PC-3 (cell line): ENCODE data around the gene IGF2BP2. TPM values are rescaled to one million over a fixed set of nuclear protein-coding genes. Genes with fewer than 3 reads are reported as not detected.

Experiments used
- ATAC-seq: fragments of 200-7000 bp; cut with Tn5 transposase; 2 replicates; pipeline ENCODE4 v1.9.1; 2020; ENCODE audit warnings: mild to moderate bottlenecking, moderate library complexity
- BruUV-seq: library from RNA; stranded (reverse); fragments of 400-500 nt; replicated peaks from 2 replicates; lab custom pipeline; 2021; lab: Mats Ljungman, UMichigan
- CTCF ChIA-PET: fragments of 300-600 bp; sonication (Branson Sonifier 250); formaldehyde crosslinking; loops from one replicate; lab custom pipeline; 2022; ENCODE audit warnings: antibody characterized with exemption; lab: Charles Lee
- POLR2A ChIA-PET: fragments of 300-600 bp; sonication (Branson Sonifier 250); formaldehyde crosslinking; loops from one replicate; lab custom pipeline; 2022; ENCODE audit warnings: antibody characterized with exemption; ENCODE audit not compliant: unreplicated experiment; lab: Charles Lee
- DNase-seq: peaks from one replicate; pipeline ENCODE4 v3.0.0-alpha.2; 2015
- H2AFZ ChIP-seq: fragments of 300-600 bp; sonication (generic); 2 replicates; pipeline ENCODE4 v1.6.0; 2016; ENCODE audit warnings: antibody characterized with exemption, low read length
- H3F3A ChIP-seq: fragments of 300-600 bp; sonication (generic); one replicate; pipeline ENCODE4 v1.6.0; 2017; ENCODE audit warnings: antibody characterized with exemption, low read length, control low read depth, mild to moderate bottlenecking; ENCODE audit not compliant: unreplicated experiment
- H3K27ac ChIP-seq: fragments of 300-600 bp; sonication (generic); 2 replicates; pipeline ENCODE4 v1.5.1; 2016; ENCODE audit warnings: mild to moderate bottlenecking, low read length
- H3K27me3 ChIP-seq: fragments of 300-600 bp; sonication (generic); 2 replicates; pipeline ENCODE4 v1.6.1; 2016; ENCODE audit warnings: low read length, mixed read lengths
- H3K36me3 ChIP-seq: fragments of 300-600 bp; sonication (generic); 2 replicates; pipeline ENCODE4 v1.6.1; 2016; ENCODE audit warnings: low read depth, mixed run types, low read length, mixed read lengths
- H3K4me1 ChIP-seq: fragments of 300-600 bp; sonication (generic); 2 replicates; pipeline ENCODE4 v1.5.1; 2016; ENCODE audit warnings: low read length; ENCODE audit not compliant: insufficient read depth
- H3K4me2 ChIP-seq: fragments of 300-600 bp; sonication (generic); 2 replicates; pipeline ENCODE4 v1.6.0; 2016; ENCODE audit warnings: low read length
- H3K4me3 ChIP-seq: fragments of 300-600 bp; sonication (generic); 2 replicates; pipeline ENCODE4 v1.5.1; 2016; ENCODE audit warnings: mild to moderate bottlenecking, low read length, mixed read lengths
- H3K79me2 ChIP-seq: fragments of 300-600 bp; sonication (generic); 2 replicates; pipeline ENCODE4 v1.6.1; 2017; ENCODE audit warnings: low read length, mixed read lengths
- H3K9ac ChIP-seq: fragments of 300-600 bp; sonication (generic); 2 replicates; pipeline ENCODE4 v1.6.0; 2016; ENCODE audit warnings: mild to moderate bottlenecking, low read length
- H3K9me2 ChIP-seq: fragments of 300-600 bp; sonication (generic); replicated peaks from 2 replicates; pipeline ENCODE4 v1.6.1; 2016; ENCODE audit warnings: mixed run types, low read length, mixed read lengths
- H3K9me3 ChIP-seq: fragments of 300-600 bp; sonication (generic); 2 replicates; pipeline ENCODE4 v1.6.1; 2016; ENCODE audit warnings: low read length, mixed read lengths
- H4K20me1 ChIP-seq: fragments of 300-600 bp; sonication (generic); 2 replicates; pipeline ENCODE4 v1.6.1; 2016; ENCODE audit warnings: low read length, mixed read lengths
- EZH2 ChIP-seq: fragments of 300-600 bp; sonication (generic); IDR thresholded peaks from one replicate; pipeline ENCODE4 v1.6.1; 2017; ENCODE audit warnings: antibody characterized with exemption, mild to moderate bottlenecking, low read length; ENCODE audit not compliant: unreplicated experiment
- EZH2phosphoT487 ChIP-seq: fragments of 300-600 bp; sonication (generic); IDR thresholded peaks from 2 replicates; pipeline ENCODE4 v1.6.1; 2018; ENCODE audit warnings: mild to moderate bottlenecking, antibody characterized with exemption, low read length, borderline replicate concordance
- intact Hi-C: fragments of 100-400 bp; cut with micrococcal nuclease; formaldehyde crosslinking; loops from 2 replicates; pipeline ENCODE4 v1.9.0; 2023
- total RNA-seq: library from RNA; depleted of rRNA; stranded (reverse); fragments of >200 nt; gene quantifications from 2 replicates; pipeline ENCODE4 v1.2.3, GENCODE V29; 2014
- TF ChIP-seq, protein P1 (sequence below): fragments of 300-600 bp; sonication (generic); conservative IDR thresholded peaks from 2 replicates; pipeline ENCODE4 v1.5.1; 2017; ENCODE audit warnings: antibody characterized with exemption, low read depth, mild to moderate bottlenecking, low read length

The IGF2BP2 gene
- total RNA-seq, 1 experiment from 2014 or later: 81.2 TPM

DNA sequence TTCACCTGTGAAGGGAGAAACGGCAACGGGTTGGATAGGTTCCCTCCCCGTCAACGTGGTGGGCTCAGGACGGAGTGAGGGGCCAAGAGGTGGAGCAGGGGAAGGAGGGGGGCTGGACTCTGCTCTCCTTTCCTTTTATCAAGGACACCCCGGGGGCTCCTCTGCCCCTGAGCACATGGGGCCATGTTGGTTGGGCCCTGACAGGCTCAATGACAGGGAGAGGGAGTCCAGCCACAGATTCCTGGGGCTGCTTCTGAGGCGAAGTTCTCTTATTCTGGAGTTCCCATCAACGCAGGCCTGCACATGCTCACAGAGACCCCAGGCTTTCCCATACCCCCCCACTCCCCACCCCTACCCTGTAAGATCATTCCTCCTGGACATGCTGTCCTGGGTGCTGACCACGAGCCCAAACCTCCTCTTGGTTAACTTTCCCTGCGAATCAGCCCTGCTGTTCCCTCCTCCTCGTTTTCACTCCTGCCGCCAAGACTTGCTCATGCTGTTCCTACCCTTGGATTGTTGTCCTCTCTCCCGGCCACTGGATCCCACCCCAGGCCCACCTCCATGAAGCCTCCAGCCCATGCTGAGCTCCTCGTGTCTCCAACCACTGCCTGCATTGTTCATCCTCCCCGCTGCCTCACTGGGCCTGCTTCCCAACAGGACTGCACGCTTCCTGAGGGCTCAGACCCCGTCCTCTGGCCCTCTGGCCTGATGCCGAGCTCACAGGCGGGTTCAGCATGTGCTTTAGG, 177.5 kb downstream of the IGF2BP2 start:
- POLR2A ChIA-PET: no interaction called here
- intact Hi-C loops: no loop called here
- no TSS peak for BruUV-seq

DNA sequence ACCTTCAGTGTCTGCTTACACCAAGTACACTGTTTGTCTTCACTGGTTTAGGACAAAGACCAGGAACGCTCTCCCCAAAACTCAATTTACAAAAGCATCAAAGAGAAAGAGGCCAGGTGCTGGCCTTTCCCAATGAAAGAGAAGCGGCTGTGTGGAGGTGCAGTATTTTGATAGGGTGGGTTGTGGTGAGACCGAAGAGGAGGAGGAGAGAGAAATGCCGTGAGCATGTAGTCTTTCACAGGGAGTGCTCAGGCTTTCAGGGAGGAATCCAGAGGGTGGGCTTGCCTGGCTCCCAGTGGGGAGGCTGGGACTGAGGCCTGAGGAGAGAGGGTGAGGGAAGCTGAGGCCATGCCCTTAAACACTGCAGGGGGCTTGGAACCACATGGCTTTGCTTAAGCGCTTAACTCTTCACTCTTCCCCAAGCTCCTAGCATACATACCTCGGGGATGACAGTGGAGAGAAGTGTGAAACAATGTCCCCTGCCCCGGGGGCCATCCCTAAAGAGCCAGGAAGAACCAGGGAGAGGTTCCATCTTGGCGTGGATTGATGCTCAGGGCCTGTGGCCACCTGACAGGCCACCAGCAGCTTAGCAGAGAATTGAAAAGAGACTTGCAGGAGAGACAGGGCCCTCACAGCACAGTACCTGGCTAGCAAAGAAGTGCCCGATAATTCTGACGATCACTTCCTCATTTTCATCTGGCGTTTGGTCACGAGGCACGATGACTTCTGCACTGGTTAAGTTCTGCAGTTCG, 178.3 kb downstream of the IGF2BP2 start:
- ATAC-seq (no peak), DNase-seq (no peak)
- H3K9me2 ChIP-seq: no peaks in the 10 kb centered on the region
- H3K9ac ChIP-seq: no peak overlapping the region
- H3K4me3 ChIP-seq: no peak overlapping the region
- peaks cover 12% of the 10 kb centered on the region; the same call in 1 of the 2 replicates for H3K36me3 ChIP-seq
- no peaks in the 10 kb centered on the region for H3K79me2 ChIP-seq
- H3K4me1 ChIP-seq: peaks cover 8% of the 10 kb centered on the region; the same call in 1 of the 2 replicates
- no peak overlapping the region for H2AFZ ChIP-seq
- no peaks in the 10 kb centered on the region for H3F3A ChIP-seq
- CTCF ChIA-PET: interaction anchor here (0.6 kb wide), 1 partner anchor 14 kb away, joined by 3 read pairs; no protein-coding TSS in a partner anchor
- H4K20me1 ChIP-seq: no peaks in the 10 kb centered on the region
- H3K27me3 ChIP-seq: no peaks in the 10 kb centered on the region
- intact Hi-C loops: no loop called here
- no TSS peak for BruUV-seq
- TF ChIP-seq EZH2phosphoT487 (no peak), EZH2 (no peak)
- TF ChIP-seq, protein P1, sequence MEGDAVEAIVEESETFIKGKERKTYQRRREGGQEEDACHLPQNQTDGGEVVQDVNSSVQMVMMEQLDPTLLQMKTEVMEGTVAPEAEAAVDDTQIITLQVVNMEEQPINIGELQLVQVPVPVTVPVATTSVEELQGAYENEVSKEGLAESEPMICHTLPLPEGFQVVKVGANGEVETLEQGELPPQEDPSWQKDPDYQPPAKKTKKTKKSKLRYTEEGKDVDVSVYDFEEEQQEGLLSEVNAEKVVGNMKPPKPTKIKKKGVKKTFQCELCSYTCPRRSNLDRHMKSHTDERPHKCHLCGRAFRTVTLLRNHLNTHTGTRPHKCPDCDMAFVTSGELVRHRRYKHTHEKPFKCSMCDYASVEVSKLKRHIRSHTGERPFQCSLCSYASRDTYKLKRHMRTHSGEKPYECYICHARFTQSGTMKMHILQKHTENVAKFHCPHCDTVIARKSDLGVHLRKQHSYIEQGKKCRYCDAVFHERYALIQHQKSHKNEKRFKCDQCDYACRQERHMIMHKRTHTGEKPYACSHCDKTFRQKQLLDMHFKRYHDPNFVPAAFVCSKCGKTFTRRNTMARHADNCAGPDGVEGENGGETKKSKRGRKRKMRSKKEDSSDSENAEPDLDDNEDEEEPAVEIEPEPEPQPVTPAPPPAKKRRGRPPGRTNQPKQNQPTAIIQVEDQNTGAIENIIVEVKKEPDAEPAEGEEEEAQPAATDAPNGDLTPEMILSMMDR: no peak
- no peak overlapping the region for H3K27ac ChIP-seq
- H3K9me3 ChIP-seq: no peaks in the 10 kb centered on the region
- POLR2A ChIA-PET: no interaction called here
- no peak overlapping the region for H3K4me2 ChIP-seq

More for the DNA sequence above, 177.5 kb downstream of the IGF2BP2 start:
- ATAC-seq (no peak), DNase-seq (no peak)
- Histone ChIP-seq H3K4me1 (peaks cover 8% of the 10 kb centered on the region; the same call in 1 of the 2 replicates), H3K9ac (no peak overlapping the region), H3F3A (no peaks in the 10 kb centered on the region), H3K27ac (no peak overlapping the region), H4K20me1 (no peaks in the 10 kb centered on the region), H3K79me2 (no peaks in the 10 kb centered on the region), H2AFZ (no peak overlapping the region), H3K4me2 (no peak overlapping the region), H3K9me2 (no peaks in the 10 kb centered on the region), H3K27me3 (no peaks in the 10 kb centered on the region), H3K9me3 (no peaks in the 10 kb centered on the region), H3K4me3 (no peak overlapping the region), H3K36me3 (peaks cover 16% of the 10 kb centered on the region; the same call in 1 of the 2 replicates)
- TF ChIP-seq EZH2phosphoT487 (no peak), EZH2 (no peak)
- TF ChIP-seq, protein P1: no peak
- CTCF ChIA-PET: no interaction called here
